T47D (cell line): ENCODE data around the gene LSM14B.
A peak's percentile ranks its signal among the peaks of the same experiment; 100 is the strongest.

Source experiments
- DNase-seq, 2 experiments: peaks; one replicate each; pipeline versions ENCODE4 v3.0.0 to v3.0.0-alpha.2; 2011 to 2012; ENCODE audit warnings: low read depth in 1 of 2, low spot score in 1 of 2
- JUND ChIP-seq: IDR thresholded peaks from 2 replicates; pipeline ENCODE4 v1.6.1; 2012; ENCODE audit warnings: low read depth
- in situ Hi-C: cut with HindIII; loops from 2 replicates; pipeline ENCODE4 v1.10.0; 2016; ENCODE audit warnings: low sequenced_read_pairs, low pct_unique_long_range_greater_than_20kb

Gene LSM14B

GRCh38 chr20:62172666-62173065 lies 50.4 kb downstream of the LSM14B start:
- in situ Hi-C loops, result no loop called here
- DNase-seq, result no peak
- no peak for TF ChIP-seq JUND

- TF ChIP-seq JUND, result no peak
- in situ Hi-C loops, result no loop called here
- DNase-seq, result no peak
These were observed 51.9 kb downstream of the LSM14B start for GRCh38 chr20:62174021-62174804.

- in situ Hi-C loops, result no loop called here
- no peak for DNase-seq
These were observed 52.8 kb downstream of the LSM14B start for GRCh38 chr20:62174870-62175624.

GRCh38 chr20:62175711-62176110 lies 53.4 kb downstream of the LSM14B start:
- in situ Hi-C loops, result no loop called here

More at GRCh38 chr20:62174870-62175624, 52.8 kb downstream of the LSM14B start:
- no peak for TF ChIP-seq JUND

GRCh38 chr20:62176866-62177265 lies 54.6 kb downstream of the LSM14B start:
- in situ Hi-C loops, result no loop called here
- TF ChIP-seq JUND, result no peak
- no peak for DNase-seq

More at GRCh38 chr20:62175711-62176110, 53.4 kb downstream of the LSM14B start:
- no peak for DNase-seq
- TF ChIP-seq JUND, result no peak

GRCh38 chr20:62177307-62177706 lies 55.0 kb downstream of the LSM14B start:
- no peak for TF ChIP-seq JUND
- in situ Hi-C loops, result no loop called here
- no peak for DNase-seq

GRCh38 chr20:62178316-62179161 lies 56.3 kb downstream of the LSM14B start:
- TF ChIP-seq JUND, result no peak
- in situ Hi-C loops, result no loop called here

GRCh38 chr20:62179162-62179504 lies 56.9 kb downstream of the LSM14B start:
- no peak for TF ChIP-seq JUND
- DNase-seq, result no peak
- in situ Hi-C loops, result no loop called here

More at GRCh38 chr20:62178316-62179161, 56.3 kb downstream of the LSM14B start:
- no peak for DNase-seq

GRCh38 chr20:62181808-62182207 lies 59.5 kb downstream of the LSM14B start:
- DNase-seq, result no peak
- TF ChIP-seq JUND, result no peak
- in situ Hi-C loops, result no loop called here

GRCh38 chr20:62182469-62183425 lies 60.5 kb downstream of the LSM14B start, which contains the start of gene MTG2:
Gene MTG2, plus strand, starts transcription at chr20:62183028. Its CDS starts 10,393 bp downstream, at chr20:62193421.
- TF ChIP-seq JUND, result no peak
- peak; percentile 97 to 100 for DNase-seq
- in situ Hi-C loops, result no loop called here

- in situ Hi-C loops, result no loop called here
- DNase-seq, result no peak
- TF ChIP-seq JUND, result no peak
These were observed 61.3 kb downstream of the LSM14B start for GRCh38 chr20:62183426-62184142.
